Measurements from ENCODE around the gene F11. TPM values are rescaled to one million over a fixed set of nuclear protein-coding genes. Genes with fewer than 3 reads are reported as not detected.
"Not testable (repeated sequence)": the region's sequence is repeated elsewhere in the genome, so short reads cannot be mapped to it uniquely, and the experiment has no call there.

F11 gene
- total and polyA plus RNA-seq, 2 donors (not counting 3 experiments of a cell fraction or from before 2014, with no cell fraction given) = not detected

DNA sequence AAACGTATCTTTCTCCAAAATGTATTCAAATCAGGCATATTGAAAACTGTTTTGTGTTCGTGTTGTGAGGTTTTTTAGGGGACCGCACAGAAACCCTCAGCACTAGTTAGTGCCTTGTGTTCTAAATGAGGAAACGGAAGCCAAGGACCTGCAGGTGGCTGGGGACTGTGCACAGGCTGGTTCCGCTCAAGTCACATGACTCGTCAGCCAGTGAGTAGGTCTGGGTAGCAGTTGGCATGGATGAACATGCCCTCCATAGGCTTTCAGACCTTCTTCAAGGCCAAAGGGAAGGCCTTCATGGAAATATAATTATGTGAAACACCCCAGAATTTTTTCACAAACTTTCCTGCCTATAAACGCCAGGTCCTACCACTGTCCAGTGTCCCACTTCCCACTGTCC, 1.3 kb upstream of the F11 start:
- DNase-seq (ENCODE audit: low read depth, low spot score) (no peak), FAIRE-seq (no peak)

DNA sequence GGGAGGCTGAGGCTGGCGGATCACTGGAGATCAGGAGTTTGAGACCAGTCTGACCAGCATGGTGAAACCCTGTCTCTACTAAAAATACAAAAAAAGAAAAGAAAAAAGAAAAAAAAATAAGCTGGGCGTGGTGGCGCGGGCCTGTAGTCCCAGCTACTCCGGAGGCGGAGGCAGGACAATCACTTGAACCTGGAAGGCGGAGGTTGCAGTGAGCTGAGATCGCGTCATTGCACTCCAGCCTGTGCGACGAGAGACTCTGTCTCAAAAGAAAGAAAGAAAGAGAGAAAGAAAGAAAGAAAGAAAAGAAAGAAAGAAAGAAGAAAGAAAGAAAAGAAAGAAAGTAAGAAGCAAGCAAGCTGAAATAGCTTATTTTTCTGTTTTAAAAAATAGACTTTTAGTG, 739 bp upstream of the F11 start:
- dilution Hi-C loops (cut with MboI; ENCODE audit: extremely low pct_ligation_motif_present, low sequenced_read_pairs); H3K9ac ChIP-seq (replicated peaks; ENCODE audit: extremely low read depth, insufficient read depth, low read length); H3K4me1 ChIP-seq (ENCODE audit: control insufficient read depth, extremely low read depth, insufficient read depth, low read length); DNase-seq (ENCODE audit: low read depth, low spot score); H3K79me2 ChIP-seq (ENCODE audit: control insufficient read depth, insufficient read depth, low read length); intact Hi-C loops (cut with micrococcal nuclease); H3K4me3 ChIP-seq (replicated peaks in 1 of 3; ENCODE audit: insufficient read depth in 1 of 3, low read depth in 1 of 3, low read length in 3 of 3); H3K36me3 ChIP-seq (ENCODE audit: control insufficient read depth in 2 of 2, extremely low read depth in 1 of 2, insufficient read depth in 2 of 2, low read length in 2 of 2); CTCF ChIA-PET; H3K9me1 ChIP-seq (replicated peaks; ENCODE audit: control insufficient read depth, extremely low read depth, insufficient read depth, low read length); POLR2A ChIA-PET; H4K20me1 ChIP-seq (replicated peaks; ENCODE audit: control insufficient read depth, extremely low read depth, insufficient read depth, low read length); FAIRE-seq; H3K9me3 ChIP-seq (replicated peaks; ENCODE audit: control insufficient read depth, insufficient read depth, low read length); BruUV-seq (replicated peaks); H3K27me3 ChIP-seq (ENCODE audit: control insufficient read depth in 2 of 2, insufficient read depth in 2 of 2, low read length in 2 of 2); H2AFZ ChIP-seq (ENCODE audit: low read depth, low read length); H3K27ac ChIP-seq (ENCODE audit: insufficient read depth, low read depth, low read length); H3K4me2 ChIP-seq (ENCODE audit: insufficient read depth, low read length): not testable (repeated sequence)

More for the DNA sequence above, 1.3 kb upstream of the F11 start:
- ChIA-PET POLR2A (no interaction called here), CTCF (no interaction called here)
- H3K27ac ChIP-seq (ENCODE audit: insufficient read depth, low read depth, low read length) = no peak overlapping the region
- intact Hi-C loops (cut with micrococcal nuclease) (no loop called here), dilution Hi-C loops (cut with MboI; ENCODE audit: extremely low pct_ligation_motif_present, low sequenced_read_pairs) (no loop called here)
- H3K4me1 ChIP-seq (ENCODE audit: control insufficient read depth, extremely low read depth, insufficient read depth, low read length) = no peaks in the 10 kb centered on the region
- no peaks in the 10 kb centered on the region for H3K79me2 ChIP-seq (ENCODE audit: control insufficient read depth, insufficient read depth, low read length)
- H3K36me3 ChIP-seq (ENCODE audit: control insufficient read depth in 2 of 2, extremely low read depth in 1 of 2, insufficient read depth in 2 of 2, low read length in 2 of 2) = no peaks in the 10 kb centered on the region
- H2AFZ ChIP-seq (ENCODE audit: low read depth, low read length) = no peak overlapping the region
- H3K27me3 ChIP-seq (ENCODE audit: control insufficient read depth in 2 of 2, insufficient read depth in 2 of 2, low read length in 2 of 2) = no peaks in the 10 kb centered on the region
- H3K9ac ChIP-seq (replicated peaks; ENCODE audit: extremely low read depth, insufficient read depth, low read length) = no peak overlapping the region
- no peak for TF ChIP-seq JUN (IDR thresholded peaks at IDR 0.05; ENCODE audit: borderline replicate concordance, insufficient read depth, insufficient read length, low read depth)
- TF ChIP-seq FOS (IDR thresholded peaks at IDR 0.05; ENCODE audit: borderline replicate concordance, insufficient read depth, low read length) = no peak
- TF ChIP-seq GATA2 (IDR thresholded peaks at IDR 0.05; ENCODE audit: insufficient read depth, insufficient read length, low read depth, low read length) = no peak
- TF ChIP-seq MYC (IDR thresholded peaks at IDR 0.05; ENCODE audit: low read depth, low read length) = no peak
- no peak for TF ChIP-seq POLR2AphosphoS5 (IDR thresholded peaks at IDR 0.05; ENCODE audit: insufficient read depth, low read depth, low read length)
- no TSS peak for BruUV-seq (replicated peaks)
- no peaks in the 10 kb centered on the region for H4K20me1 ChIP-seq (replicated peaks; ENCODE audit: control insufficient read depth, extremely low read depth, insufficient read depth, low read length)
- H3K9me1 ChIP-seq (replicated peaks; ENCODE audit: control insufficient read depth, extremely low read depth, insufficient read depth, low read length) = no peaks in the 10 kb centered on the region
- H3K4me2 ChIP-seq (ENCODE audit: insufficient read depth, low read length) = no peak overlapping the region
- H3K9me3 ChIP-seq (replicated peaks; ENCODE audit: control insufficient read depth, insufficient read depth, low read length) = no peaks in the 10 kb centered on the region
- H3K4me3 ChIP-seq (replicated peaks in 1 of 3; ENCODE audit: insufficient read depth in 1 of 3, low read depth in 1 of 3, low read length in 3 of 3) = no peak overlapping the region
